SK-N-SH (cell line): ENCODE results near the gene HOXD13. TPM values are rescaled to one million over a fixed set of nuclear protein-coding genes. Genes with fewer than 3 reads are reported as not detected.

ENCODE experiments used
- CTCF ChIA-PET: fragments of 300-600, 350-600 bp; formaldehyde crosslinking; extraction: SDS; loops from one replicate; lab custom pipeline; 2021; lab: Yijun Ruan, JAX
- POLR2A ChIA-PET: fragments of 350-600 bp; sonication (Branson Sonifier 250); formaldehyde crosslinking; extraction: SDS; loops from one replicate; lab custom pipeline; 2020; ENCODE audit warnings: antibody characterized with exemption, inconsistent platforms; lab: Yijun Ruan, JAX
- DNase-seq: peaks from one replicate; pipeline ENCODE4 v3.0.0; 2012
- H2AFZ ChIP-seq: fragments of 200-600 bp; sonication (generic); 2 replicates; pipeline ENCODE4 v1.8.1; 2016; ENCODE audit warnings: antibody characterized with exemption, mild to moderate bottlenecking, low read depth
- H3F3A ChIP-seq: fragments of 200-600 bp; sonication (generic); replicated peaks from 2 replicates; pipeline ENCODE3; 2016; ENCODE audit warnings: antibody characterized with exemption, mild to moderate bottlenecking; ENCODE audit not compliant: insufficient read depth
- H3K27ac ChIP-seq, 2 experiments: fragments of 200-500 bp in 1 of 2; fragments of 200-600 bp in 1 of 2; sonication (Bioruptor generic) in 1 of 2; sonication (generic), shearing (Covaris generic) in 1 of 2; 2 replicates each; pipeline versions ENCODE4 v1.5.1 to v1.6.1; 2014 to 2016; ENCODE audit warnings: low read depth in 2 of 2, inconsistent platforms in 1 of 2, low read length in 1 of 2, mild to moderate bottlenecking in 1 of 2, mixed read lengths in 1 of 2
- H3K27me3 ChIP-seq: fragments of 200-600 bp; sonication (generic), shearing (Covaris generic); 2 replicates; pipeline ENCODE4 v1.6.1; 2016; ENCODE audit warnings: mixed run types; ENCODE audit not compliant: insufficient read depth
- H3K36me3 ChIP-seq, 2 experiments: fragments of 200-500 bp in 1 of 2; fragments of 200-600 bp in 1 of 2; sonication (Bioruptor generic) in 1 of 2; sonication (generic) in 1 of 2; replicated peaks in 1 of 2; 2 replicates each; pipeline versions ENCODE3 to v1.5.1; 2014 to 2016; ENCODE audit warnings: low read length in 1 of 2, mild to moderate bottlenecking in 1 of 2; ENCODE audit not compliant: insufficient read depth in 2 of 2, control insufficient read depth in 1 of 2
- H3K4me1 ChIP-seq, 2 experiments: fragments of 200-500 bp in 1 of 2; fragments of 200-600 bp in 1 of 2; sonication (Bioruptor generic) in 1 of 2; sonication (generic), shearing (Covaris generic) in 1 of 2; 2 replicates each; pipeline versions ENCODE4 v1.5.1 to v1.6.1; 2014 to 2016; ENCODE audit warnings: low read depth in 1 of 2, low read length in 1 of 2, mixed run types in 1 of 2; ENCODE audit not compliant: insufficient read depth in 2 of 2, control insufficient read depth in 1 of 2
- H3K4me2 ChIP-seq: fragments of 200-600 bp; sonication (generic), shearing (Covaris generic); 2 replicates; pipeline ENCODE4 v1.6.1; 2017; ENCODE audit warnings: mixed run types
- H3K4me3 ChIP-seq, 2 experiments: fragments of 200-500 bp in 1 of 2; fragments of 200-600 bp in 1 of 2; sonication (Bioruptor generic) in 1 of 2; sonication (generic), shearing (Covaris generic) in 1 of 2; 2 replicates each; pipeline versions ENCODE4 v1.5.1 to v1.8.1; 2014 to 2016; ENCODE audit warnings: low read depth in 2 of 2, inconsistent platforms in 1 of 2, low read length in 1 of 2, mild to moderate bottlenecking in 1 of 2, mixed read lengths in 1 of 2, moderate library complexity in 1 of 2
- H3K79me2 ChIP-seq: fragments of 200-600 bp; sonication (generic); 2 replicates; pipeline ENCODE4 v1.8.1; 2017; ENCODE audit warnings: mild to moderate bottlenecking; ENCODE audit not compliant: insufficient read depth
- H3K9ac ChIP-seq: fragments of 200-600 bp; sonication (generic); 2 replicates; pipeline ENCODE4 v1.6.1; 2017; ENCODE audit warnings: mixed run types
- H3K9me2 ChIP-seq: fragments of 200-600 bp; sonication (generic); 2 replicates; pipeline ENCODE4 v1.6.1; 2017; ENCODE audit warnings: mixed run types
- H3K9me3 ChIP-seq: fragments of 200-600 bp; sonication (generic); 2 replicates; pipeline ENCODE4 v1.6.1; 2017; ENCODE audit warnings: mixed run types, mild to moderate bottlenecking, moderate library complexity
- H4K20me1 ChIP-seq: fragments of 200-600 bp; sonication (generic); 2 replicates; pipeline ENCODE4 v1.6.1; 2017; ENCODE audit warnings: mild to moderate bottlenecking, mixed run types; ENCODE audit not compliant: insufficient read depth
- CTCF ChIP-seq: fragments of 200-600 bp; sonication (generic); IDR thresholded peaks from 2 replicates; pipeline ENCODE4 v1.6.1; 2017; ENCODE audit warnings: antibody characterized with exemption, mild to moderate bottlenecking, moderate library complexity
- EZH2phosphoT487 ChIP-seq: fragments of 200-600 bp; sonication (generic); IDR thresholded peaks from 2 replicates; pipeline ENCODE4 v1.6.1; 2017; ENCODE audit warnings: low read depth, mixed run types, mild to moderate bottlenecking, antibody characterized with exemption, moderate library complexity, borderline replicate concordance
- GABPA ChIP-seq: IDR thresholded peaks from 2 replicates; pipeline ENCODE4 v1.4.0; 2012; ENCODE audit warnings: low read depth, mild to moderate bottlenecking
- GATA2 ChIP-seq: sonication (generic); formaldehyde crosslinking; IDR thresholded peaks from 2 replicates; pipeline ENCODE4 v1.5.0; 2020; ENCODE audit warnings: mild to moderate bottlenecking, missing genetic modification reagents
- IRF3 ChIP-seq: fragments of 150-350 bp; IDR thresholded peaks from 2 replicates; pipeline ENCODE4 v1.6.1; 2016; ENCODE audit warnings: mild to moderate bottlenecking, low read depth, low read length
- MEF2A ChIP-seq: IDR thresholded peaks from 2 replicates; pipeline ENCODE4 v1.4.0; 2012; ENCODE audit warnings: low read depth, borderline replicate concordance
- USF2 ChIP-seq: fragments of 150-350 bp; IDR thresholded peaks from 2 replicates; pipeline ENCODE4 v1.6.1; 2017; ENCODE audit warnings: antibody characterized with exemption, low read length, low read depth, borderline replicate concordance
- WGBS: methylation state at CpG from one replicate; pipeline ENCODE4 v1.1.6; 2017; ENCODE audit warnings: low lambda C conversion rate; 5-methylcytosine and 5-hydroxymethylcytosine counted together
- polyA plus RNA-seq, 3 experiments: library from polyadenylated mRNA; depleted of rRNA; stranded (reverse); fragments of >200 nt; gene quantifications; 2 replicates each; pipeline ENCODE4 v1.2.3, GENCODE V29; 2012

Gene HOXD13
- polyA plus RNA-seq, 1 of the 3 experiments (the other 2 are of a cell fraction): not detected

GRCh38 chr2:176082824-176083751 is 9.4 kb upstream of the HOXD13 start:
- Histone ChIP-seq H3K4me3 (no peak overlapping the region; a peak in 1 of 4 replicates), H3K9me3 (no peaks in the 10 kb centered on the region), H3K79me2 (no peaks in the 10 kb centered on the region), H3K9me2 (no peaks in the 10 kb centered on the region), H4K20me1 (peaks cover 20% of the 10 kb centered on the region; the same call in 1 of the 2 replicates), H3K4me1 (peaks cover 0 to 39% of the 10 kb centered on the region in 2 experiments; a peak in 1 of 4 replicates), H2AFZ (no peak overlapping the region), H3K4me2 (no peak overlapping the region), H3K9ac (no peak overlapping the region), H3F3A (peaks cover 3% of the 10 kb centered on the region), H3K27ac (no peak overlapping the region), H3K36me3 (no peaks in the 10 kb centered on the region), H3K27me3 (peaks cover 96% of the 10 kb centered on the region)
- peak; percentile 92; the same call in 1 of the 2 replicates for TF ChIP-seq EZH2phosphoT487
- no peak for TF ChIP-seq GABPA
- ChIA-PET CTCF (interaction anchor here (1.0 to 12.1 kb wide), 13 partner anchors 12 to 1383 kb away, joined by 3 to 262 read pairs (median 5); partner anchors contain the start of gene HOXD13), POLR2A (no interaction called here)
- DNase-seq: peak; percentile 49
- 17% methylated on average over 56 of the region's 66 CpGs for WGBS

- no peak within 1 kb of the TSS; a peak in 1 of 4 replicates for H3K4me3 ChIP-seq
- POLR2A ChIA-PET: no interaction called here
- H3K36me3 ChIP-seq: no peaks in the 10 kb centered on the region
- H3K27ac ChIP-seq: no peak within 1 kb of the TSS
- no peaks in the 10 kb centered on the region for H3K79me2 ChIP-seq
- H3K27me3 ChIP-seq: peaks cover 95% of the 10 kb centered on the region
- no peak within 1 kb of the TSS for H3K4me2 ChIP-seq
- CTCF ChIA-PET: interaction anchor here (1.0 to 12.1 kb wide), 8 partner anchors 11 to 833 kb away, joined by 3 to 262 read pairs (median 44); partner anchors contain the start of gene HOXD13
- TF ChIP-seq IRF3 (no peak), EZH2phosphoT487 (0 out of 2 replicates have a peak, but pooled peaks have one; percentile 19)
- no peak within 1 kb of the TSS for H3K9ac ChIP-seq
- H4K20me1 ChIP-seq: peaks cover 20% of the 10 kb centered on the region; the same call in 1 of the 2 replicates
- H3K9me2 ChIP-seq: no peaks in the 10 kb centered on the region
- no peak within 1 kb of the TSS for H2AFZ ChIP-seq
- no peaks in the 10 kb centered on the region for H3K9me3 ChIP-seq
- H3F3A ChIP-seq: no peaks in the 10 kb centered on the region
- 17% methylated on average over 26 of the region's 27 CpGs for WGBS
- no peak for DNase-seq
- peaks cover 0 to 40% of the 10 kb centered on the region in 2 experiments; a peak in 1 of 4 replicates for H3K4me1 ChIP-seq
These were observed 8.7 kb upstream of the HOXD13 start, which contains the start of gene EVX2 for GRCh38 chr2:176083796-176084261. EVX2 (minus strand) TSS chr2:176083962; CDS start chr2:176083776, 186 bp downstream.

GRCh38 chr2:176084611-176085119 is 7.9 kb upstream of the HOXD13 start:
- Histone ChIP-seq H3K27me3 (peaks cover 95% of the 10 kb centered on the region), H3K9me3 (no peaks in the 10 kb centered on the region), H3K9ac (no peak overlapping the region), H3K9me2 (no peaks in the 10 kb centered on the region), H3K4me1 (peaks cover 0 to 36% of the 10 kb centered on the region in 2 experiments; a peak in 1 of 4 replicates), H3K79me2 (no peaks in the 10 kb centered on the region), H3K4me2 (no peak overlapping the region), H4K20me1 (peaks cover 20% of the 10 kb centered on the region; the same call in 1 of the 2 replicates), H3K27ac (no peak overlapping the region), H3K36me3 (no peaks in the 10 kb centered on the region), H3F3A (no peaks in the 10 kb centered on the region), H2AFZ (no peak overlapping the region), H3K4me3 (no peak overlapping the region)
- POLR2A ChIA-PET: no interaction called here
- CTCF ChIA-PET: interaction anchor here (1.1 to 12.1 kb wide), 22 partner anchors 10 to 1387 kb away, joined by 3 to 262 read pairs (median 6); partner anchors contain the start of gene HOXD13
- DNase-seq: no peak
- WGBS: 12% methylated on average over 26 of the region's 26 CpGs
- TF ChIP-seq MEF2A (no peak), EZH2phosphoT487 (peak; percentile 56; the same call in 1 of the 2 replicates), CTCF (no peak), GATA2 (CRISPR knock-in tag) (no peak), USF2 (no peak)
